GM12801 (cell line): ENCODE data around the gene MAP3K2.

Experiments
- TF ChIP-seq, protein P1 (sequence below): IDR thresholded peaks from one replicate; pipeline ENCODE4 v1.5.1; 2011; ENCODE audit warnings: control low read depth; ENCODE audit not compliant: insufficient read length; ENCODE audit errors: extremely low read depth

MAP3K2 gene

DNA sequence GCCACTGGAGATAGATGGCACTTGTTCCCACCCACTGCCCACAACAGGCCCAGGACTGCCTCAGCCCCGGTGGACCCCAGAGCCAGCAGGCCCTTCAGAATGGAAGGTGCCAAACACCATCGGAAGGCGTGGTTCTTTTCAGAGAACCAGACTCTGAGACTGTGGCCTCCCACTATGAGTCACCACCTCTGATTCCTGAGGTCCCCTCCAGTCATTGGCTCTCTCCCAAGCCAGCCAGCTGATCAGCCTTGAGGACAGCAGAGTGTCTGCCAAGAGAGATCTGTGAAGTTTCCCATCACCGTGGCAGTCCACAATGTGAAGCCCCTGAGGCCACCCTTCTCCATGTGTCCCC is 10.4 kb upstream of the MAP3K2 start:
- TF ChIP-seq, protein P1, sequence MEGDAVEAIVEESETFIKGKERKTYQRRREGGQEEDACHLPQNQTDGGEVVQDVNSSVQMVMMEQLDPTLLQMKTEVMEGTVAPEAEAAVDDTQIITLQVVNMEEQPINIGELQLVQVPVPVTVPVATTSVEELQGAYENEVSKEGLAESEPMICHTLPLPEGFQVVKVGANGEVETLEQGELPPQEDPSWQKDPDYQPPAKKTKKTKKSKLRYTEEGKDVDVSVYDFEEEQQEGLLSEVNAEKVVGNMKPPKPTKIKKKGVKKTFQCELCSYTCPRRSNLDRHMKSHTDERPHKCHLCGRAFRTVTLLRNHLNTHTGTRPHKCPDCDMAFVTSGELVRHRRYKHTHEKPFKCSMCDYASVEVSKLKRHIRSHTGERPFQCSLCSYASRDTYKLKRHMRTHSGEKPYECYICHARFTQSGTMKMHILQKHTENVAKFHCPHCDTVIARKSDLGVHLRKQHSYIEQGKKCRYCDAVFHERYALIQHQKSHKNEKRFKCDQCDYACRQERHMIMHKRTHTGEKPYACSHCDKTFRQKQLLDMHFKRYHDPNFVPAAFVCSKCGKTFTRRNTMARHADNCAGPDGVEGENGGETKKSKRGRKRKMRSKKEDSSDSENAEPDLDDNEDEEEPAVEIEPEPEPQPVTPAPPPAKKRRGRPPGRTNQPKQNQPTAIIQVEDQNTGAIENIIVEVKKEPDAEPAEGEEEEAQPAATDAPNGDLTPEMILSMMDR = no peak

DNA sequence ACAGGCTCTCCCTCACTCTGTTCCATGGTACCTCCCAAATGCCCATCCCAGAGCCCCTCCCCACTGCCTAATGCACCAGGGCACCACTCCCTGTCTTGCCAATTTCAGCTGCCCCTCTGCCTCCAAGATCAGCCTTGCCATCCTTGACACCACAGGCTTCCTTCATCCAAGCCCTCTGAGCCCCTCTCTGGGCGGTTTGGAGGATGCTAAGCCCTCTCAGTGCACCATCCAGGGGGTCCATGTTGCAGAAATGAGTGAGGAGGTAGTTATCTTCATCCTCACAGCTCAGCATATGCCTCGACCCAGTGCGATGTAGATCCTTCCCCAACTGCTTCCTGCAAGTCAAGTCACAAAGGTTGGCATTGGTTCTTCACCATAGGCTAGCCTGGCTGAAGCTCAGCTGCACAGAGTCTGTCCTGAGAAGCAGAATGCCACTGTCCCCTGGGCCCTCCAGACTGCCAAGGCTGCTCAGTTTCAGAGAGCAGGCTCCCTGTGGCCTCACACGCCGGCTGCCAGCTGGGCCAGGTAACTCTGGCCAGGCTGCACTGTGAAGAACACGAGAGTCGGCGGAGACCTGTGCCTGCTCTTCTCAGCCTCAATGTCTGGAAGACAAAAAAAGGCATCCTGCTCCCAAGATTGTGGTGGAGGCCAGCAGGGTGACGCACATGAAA is 9.9 kb upstream of the MAP3K2 start:
- TF ChIP-seq, protein P1 = no peak

DNA sequence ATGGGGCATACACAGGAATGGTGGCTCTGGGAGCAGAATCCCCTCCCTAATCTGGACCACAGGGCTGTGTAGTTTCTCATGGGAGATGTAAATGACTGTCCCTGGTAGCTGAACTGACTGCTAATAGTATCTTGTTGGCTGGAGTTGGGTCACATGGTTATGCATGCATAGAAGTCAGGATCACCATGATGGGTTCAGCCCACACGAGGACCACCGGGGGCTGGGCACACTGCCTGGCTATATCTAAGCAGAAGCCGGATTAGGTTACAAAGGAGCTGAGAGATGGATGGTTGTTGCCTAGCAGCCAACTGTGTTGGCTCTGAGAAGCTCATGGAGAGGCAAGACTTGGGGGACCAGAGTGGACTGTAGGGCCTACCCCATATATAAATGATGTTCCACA is 6.7 kb upstream of the MAP3K2 start:
- TF ChIP-seq, protein P1 = no peak

DNA sequence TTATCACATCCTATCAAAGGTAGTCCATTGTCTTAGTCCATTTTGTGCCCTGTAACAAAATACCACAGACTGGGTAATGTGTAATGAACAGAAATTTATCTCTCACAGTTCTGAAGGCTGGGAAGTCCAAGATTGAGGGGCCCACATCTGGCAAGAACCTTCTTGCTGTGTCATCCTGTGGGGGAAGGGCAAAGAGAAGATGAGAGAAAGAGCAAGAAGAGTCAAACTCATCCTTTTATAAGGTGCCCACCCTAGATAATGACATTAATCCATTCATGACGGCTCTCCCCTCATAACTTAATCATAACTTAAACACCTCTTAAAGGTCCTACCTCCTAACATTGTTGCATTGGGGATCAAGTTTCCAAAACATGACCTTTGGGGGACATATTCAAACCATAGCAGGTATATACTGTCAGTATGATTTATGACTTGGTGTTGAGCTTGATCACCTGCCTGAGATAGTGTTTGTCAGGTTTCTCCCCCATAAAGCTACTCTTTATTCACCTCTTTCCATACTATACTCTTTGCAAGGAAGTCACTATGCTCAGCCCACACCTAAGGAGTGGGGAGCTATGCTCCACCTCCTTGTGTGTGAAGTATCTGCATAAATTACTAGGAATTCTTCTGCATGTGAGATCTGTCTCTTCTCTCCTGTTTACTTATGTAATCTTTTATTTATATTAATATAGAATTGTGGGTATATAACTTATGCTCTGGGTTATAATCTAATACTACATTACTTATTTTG is 5.2 kb upstream of the MAP3K2 start:
- TF ChIP-seq, protein P1 = no peak

DNA sequence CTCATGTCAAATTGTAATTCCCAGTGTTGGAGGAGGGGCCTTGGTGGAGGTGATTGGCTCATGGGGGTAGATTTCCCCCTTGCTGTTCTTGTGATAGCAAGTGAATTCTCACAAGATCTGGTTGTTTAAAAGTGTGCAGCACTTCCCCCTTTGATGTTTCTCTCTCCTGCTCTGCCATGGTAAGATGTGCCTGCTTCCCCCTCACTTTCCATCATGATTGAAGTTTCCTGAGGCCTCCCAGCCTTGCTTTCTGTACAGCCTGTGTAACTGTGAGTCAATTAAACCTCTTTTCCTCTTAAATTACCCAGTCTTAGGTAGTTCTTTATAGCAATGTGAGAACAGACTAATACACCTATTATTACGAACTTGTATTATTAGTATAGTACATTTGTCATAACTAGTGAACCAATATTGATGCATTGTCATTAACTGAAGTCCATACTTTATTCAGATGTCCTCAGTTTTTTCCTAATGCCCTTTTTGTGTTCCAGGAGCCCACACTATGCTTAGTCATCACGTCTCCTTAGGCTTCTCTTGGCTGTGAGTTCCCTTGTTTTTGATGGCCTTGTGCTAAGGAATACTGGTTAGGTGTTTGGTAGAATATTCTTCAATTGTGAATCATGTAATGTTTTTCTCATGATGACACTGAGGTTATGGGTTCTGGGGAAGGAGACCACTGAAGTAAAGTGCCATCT is 4.5 kb upstream of the MAP3K2 start:
- TF ChIP-seq, protein P1 = no peak

DNA sequence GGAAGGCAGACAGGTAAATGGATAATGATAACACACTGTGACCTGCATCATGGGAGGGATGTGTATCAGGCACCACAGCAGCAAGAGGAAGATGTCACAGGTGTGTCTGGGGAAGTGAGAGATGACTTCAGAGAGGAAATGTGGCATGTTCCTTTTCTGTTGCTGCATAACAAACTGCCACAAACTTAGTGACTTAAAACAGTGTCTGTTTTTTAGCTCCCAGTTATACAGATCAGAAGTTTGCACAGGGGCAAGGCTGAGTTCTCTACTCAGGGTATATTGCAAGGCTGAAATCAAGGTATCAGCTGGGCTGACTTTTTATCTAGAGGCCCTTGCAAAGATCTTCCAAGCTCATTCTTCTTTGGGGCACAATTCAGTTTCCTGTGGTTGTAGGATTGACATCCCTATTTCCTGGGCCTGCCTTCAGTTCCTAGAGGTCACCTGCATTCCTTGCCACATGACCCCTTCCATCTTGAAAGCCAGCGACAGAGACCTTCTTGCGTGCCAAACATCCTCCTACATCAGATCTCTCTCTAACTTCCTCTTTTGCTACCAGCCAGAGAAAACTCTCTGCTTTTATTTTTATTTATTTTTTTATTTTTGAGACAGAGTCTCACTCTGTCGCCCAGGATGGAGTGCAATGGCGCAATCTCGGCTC is 2.1 kb upstream of the MAP3K2 start:
- TF ChIP-seq, protein P1 = no peak
